HS-27A (cell line): ENCODE data around the gene MTMR1.

ENCODE experiments used
- DNase-seq: peaks from one replicate; pipeline ENCODE4 v3.0.0-alpha.2; 2012; ENCODE audit warnings: low read depth, missing footprints

The MTMR1 gene

DNA sequence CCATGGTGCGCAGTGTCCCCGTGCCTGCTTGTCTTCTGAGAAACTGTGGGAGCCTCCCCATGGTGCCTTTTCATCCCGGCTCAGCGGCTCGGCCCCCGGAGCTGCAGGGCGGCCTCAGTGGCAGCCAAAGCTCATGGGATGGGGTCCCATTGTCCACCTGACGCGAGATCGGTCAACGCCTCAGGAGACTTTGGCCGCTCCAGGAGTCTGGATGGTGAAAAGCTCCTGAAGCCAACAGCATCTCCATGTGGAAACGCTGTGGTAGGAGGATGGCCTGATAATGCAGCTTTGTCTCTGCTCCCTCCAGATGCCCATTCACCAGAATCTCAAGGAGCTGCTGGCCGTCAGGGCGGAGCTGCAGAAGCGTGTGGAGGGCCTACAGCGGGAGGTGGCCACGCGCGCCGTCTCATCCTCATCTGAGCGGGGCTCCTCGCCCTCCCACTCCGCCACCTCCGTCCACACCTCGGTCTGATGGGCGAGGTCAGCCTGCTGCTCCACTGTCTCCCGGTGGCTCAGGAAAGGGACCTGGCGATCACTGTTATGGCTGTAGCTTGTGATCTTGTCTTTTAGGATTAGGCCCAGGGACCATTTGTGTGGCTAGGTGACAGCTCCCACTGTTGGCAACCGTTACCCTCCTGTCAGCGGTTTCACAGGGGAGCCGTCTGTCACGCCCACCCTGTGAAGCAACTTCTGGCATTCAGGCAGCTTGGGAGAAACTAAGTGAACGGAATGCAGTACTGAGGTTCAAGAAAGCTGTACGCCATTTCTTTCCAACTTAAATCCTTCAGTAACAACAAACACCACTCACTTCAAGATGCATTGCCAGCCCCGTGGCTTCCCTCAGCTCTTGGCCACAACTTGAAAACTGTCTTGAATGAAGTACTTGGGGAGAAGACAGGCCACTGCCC, 69.3 kb downstream of the MTMR1 start:
- DNase-seq = no peak

DNA sequence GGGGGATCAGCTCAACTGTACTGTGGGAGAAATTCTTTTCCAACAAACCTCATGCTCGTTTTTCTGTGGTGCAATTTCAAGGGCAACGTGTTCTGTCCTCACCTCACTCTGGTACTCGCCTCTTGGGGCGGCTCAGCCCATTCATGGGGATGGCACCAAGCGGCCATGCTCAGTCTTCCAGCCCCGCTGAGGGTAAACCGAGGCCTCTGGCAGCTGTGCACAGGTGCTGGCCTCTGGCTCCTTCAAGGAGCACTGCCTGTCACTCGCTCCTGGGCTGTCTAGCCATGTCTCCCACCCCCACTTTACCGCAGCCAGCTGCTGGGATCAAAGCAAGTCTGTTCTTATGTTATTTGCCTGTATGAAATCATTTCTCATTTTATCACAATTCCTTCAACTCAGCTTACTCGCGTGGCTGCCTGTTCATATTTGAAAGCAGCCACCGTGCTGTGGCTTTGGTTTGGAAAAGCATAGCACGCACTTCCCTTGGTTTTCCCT, 70.2 kb downstream of the MTMR1 start:
- DNase-seq = no peak

DNA sequence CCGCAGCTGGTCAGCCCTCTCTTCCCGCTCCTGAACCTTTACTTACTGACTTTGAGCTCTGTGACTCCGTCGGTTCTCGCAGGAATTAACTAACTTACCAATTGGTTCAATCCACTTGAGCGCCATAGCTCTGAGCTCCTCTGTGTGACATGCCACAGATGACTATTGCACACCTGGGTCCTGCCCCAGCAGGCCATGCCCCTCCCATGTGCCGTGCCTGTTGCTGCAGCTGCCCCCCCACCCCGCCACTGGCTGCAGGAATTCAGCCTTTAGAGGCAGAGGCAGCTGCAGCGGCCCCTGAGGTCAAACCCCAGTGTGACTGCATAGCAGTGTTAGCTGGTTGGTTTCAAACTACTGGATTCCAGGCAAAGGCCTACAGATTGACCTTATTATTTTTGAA, 70.6 kb downstream of the MTMR1 start:
- DNase-seq = no peak

DNA sequence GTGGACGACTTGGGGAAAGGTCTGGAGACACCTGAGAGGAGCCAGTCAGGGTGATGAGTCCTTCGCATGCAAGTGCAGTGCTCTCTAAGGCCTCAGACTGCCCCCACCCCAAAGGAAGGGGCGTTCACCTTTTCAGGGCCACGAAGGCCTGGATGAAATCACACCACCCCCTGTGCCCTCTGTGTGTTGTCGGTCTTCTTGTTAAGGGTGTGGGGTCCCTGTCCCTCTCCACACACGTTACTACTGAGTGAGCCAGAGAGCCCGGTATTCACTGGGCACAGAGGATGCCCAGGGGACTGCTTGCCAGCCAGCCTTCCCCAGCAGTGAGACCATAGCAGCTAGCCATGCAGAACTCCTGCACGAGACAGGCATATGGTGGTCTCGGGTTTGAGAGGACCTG, 72.0 kb downstream of the MTMR1 start:
- no peak for DNase-seq

DNA sequence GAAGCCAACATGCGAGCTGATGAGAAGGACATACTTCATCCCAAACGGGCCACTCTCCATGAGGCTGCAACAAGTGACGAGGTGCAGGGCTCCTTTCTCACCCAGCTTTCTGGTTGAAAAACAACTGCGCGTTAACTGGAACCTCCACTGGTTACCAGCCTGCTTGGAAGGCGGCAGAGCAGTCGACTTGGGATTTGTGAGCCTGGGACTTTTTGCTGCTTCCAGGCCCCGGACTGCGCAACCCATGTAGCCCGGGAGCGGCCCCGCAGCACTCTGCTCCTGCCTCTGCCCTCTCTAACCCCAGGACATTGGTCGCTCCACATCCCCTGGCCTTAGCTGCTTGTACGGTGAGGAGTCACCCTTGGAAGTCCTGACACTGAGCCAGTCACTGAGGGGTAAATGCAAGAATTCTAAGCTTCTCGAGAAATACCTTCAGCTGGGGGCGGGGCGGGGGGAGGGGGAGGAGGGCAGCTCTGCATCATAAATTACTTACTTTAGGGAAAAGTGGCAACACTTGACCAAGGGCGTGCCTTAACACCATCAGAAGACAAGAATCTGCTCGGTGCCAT, 72.7 kb downstream of the MTMR1 start:
- DNase-seq = no peak

DNA sequence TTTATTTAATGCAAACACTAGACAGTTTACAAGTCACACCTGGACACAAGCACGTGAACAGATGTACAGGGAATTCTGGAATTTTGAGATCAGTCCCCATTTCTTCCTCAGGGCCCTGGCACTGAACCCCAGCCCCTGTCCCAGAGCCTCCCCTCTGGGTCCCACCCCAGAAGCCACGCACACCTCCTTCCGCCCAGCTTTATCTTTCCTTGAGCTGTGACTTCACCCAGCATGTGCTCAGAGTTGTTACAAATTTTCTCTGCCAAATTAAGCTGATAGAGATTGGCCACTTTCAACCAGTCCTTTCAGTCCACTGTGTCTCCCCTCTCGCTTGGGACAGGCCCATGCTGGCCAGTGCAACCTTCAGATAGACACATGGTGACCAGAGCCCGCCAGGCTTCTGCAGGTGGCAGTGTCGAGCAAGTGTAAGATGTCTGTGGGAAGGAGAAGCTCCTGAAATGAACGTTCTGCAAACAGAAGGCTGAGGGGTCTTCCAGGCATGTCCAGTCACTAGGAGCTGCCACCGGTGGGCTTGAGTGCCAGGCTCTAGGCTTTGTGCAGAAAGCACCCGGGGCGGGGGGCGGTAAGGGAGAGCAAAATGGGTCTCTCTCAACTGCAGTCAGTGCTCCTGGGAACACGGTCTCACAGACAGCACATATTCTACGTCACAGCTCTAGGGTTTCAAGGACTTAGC, 73.3 kb downstream of the MTMR1 start:
- no peak for DNase-seq

DNA sequence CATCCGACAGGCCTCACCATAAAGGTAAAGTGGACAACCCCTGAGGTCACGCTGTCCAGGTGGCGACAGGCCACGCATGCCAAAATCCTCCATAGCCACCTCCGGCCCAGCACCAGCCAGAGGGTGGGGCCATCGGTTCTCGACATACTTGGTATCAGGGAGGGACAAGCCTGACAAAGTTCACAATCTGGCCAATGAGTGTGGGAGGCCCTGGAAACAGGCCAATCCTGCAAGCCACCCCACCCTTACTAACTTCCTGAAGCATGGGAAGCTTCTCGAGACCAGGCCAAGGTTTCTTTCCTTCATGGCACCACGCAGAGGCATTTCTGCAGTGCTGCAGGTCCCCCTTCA, 73.8 kb downstream of the MTMR1 start:
- DNase-seq = no peak

DNA sequence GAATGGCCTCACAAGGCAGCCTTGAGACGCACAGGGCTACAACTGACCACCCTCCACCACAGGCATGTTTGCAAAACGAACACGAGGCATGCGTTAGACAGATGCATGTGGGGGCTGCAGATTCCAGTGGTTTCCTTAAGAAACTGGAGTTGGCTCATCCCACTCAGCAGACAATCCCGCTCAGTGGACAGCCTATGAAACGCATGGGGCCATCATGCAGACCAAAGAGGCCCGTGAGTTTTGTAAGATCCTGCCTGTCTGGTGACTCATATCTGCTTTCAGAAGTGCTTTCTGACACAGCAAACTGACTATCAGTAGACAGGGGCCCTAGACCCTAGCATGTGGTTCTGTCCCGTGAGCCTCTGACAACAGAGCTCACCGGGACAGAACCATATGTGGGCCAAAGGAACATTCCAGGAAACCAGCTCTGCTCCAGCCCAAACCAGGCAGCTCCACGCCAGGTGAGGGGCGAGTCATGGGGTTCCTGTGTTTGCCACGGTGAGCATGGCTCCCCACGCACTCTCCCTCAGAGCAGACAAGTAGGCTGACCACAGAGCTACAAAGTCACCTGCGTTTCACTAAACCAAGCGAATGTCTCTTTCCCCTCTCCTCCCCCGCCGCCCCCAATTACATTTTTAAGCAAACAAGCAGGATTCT, 74.4 kb downstream of the MTMR1 start:
- no peak for DNase-seq

DNA sequence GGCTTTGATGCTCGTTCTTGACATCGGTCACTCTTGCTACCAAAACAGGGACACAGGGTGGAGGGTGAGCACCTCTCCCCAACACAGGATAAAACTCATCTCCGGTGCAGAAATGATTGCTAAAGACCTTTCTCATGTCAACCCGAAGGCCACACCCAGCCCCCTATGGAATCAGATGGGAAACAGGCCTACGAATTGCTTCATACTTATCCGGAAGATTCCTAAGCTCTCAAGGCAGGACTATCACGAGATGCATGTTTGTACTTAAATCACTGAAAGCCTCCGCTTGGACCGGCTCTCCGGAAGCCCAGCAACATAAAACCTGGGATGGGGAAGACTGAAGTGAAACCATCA, 74.9 kb downstream of the MTMR1 start:
- no peak for DNase-seq

DNA sequence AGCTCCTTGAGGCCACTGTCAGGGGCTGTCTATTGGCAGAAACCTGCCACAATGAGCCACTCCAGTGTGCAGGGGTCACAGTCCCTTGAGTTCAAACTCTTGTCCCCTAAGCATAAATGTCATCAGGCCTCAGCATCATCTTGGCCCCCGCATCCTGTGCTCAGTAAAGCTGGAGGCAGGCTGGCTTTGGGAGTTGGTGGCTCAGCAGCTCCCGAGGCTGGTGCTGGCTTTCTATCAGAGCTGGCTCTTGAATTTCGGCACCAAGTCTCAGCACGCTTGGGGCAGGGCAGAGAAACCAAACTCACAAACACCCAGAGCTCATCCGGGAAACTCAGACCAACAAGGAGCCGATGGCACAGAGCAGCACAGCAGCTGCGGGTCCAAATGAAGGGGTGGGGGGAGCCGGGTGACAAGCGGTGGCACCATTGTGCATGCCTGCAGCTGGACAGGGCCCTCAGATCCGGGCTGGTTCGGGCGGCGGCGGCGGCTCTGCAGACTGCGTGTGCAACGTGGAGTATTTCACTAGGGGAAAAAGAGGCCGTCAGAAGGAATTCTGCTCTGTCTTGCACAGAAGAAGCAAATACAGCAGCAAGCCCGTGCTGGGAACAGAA, 75.5 kb downstream of the MTMR1 start:
- DNase-seq = no peak

DNA sequence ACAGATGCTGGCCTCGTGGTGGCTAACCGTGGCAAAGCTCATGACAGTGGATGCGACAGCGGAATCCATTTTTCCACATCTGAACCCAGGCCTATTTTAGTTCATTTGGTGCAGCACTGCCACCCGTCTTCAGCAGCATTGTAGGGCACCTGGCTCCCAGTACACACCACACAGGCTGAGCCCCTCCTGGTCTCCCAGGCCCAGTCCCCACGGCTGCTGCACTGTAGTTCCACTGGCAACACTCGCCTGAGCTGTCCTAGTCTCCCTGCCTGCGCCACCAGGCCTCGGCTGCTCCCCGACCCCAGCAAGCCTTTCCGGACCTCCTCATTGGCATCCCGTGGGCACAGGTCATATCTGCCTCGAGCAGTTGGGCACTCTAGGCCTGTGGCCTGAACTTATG, 76.2 kb downstream of the MTMR1 start:
- DNase-seq = no peak

DNA sequence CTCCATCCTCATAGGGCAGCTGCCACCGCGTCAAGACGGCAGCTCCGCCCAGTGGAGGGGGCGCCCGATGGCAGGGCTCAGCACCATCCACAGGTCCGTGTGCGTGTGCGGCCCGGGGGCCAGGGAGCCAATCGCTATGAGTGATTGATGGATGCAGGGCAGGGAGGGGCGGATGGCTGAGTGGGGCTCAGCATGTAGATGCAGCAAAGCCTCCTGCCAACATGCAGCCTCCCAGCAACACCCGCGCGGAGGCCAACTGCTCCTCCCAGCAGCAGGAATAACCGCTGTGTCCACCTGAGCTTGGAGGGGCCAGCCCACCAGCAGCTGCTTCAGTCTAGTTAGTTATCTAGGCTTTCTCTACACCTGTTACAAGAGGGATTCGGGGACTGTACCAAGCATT, 77.4 kb downstream of the MTMR1 start:
- DNase-seq = no peak

DNA sequence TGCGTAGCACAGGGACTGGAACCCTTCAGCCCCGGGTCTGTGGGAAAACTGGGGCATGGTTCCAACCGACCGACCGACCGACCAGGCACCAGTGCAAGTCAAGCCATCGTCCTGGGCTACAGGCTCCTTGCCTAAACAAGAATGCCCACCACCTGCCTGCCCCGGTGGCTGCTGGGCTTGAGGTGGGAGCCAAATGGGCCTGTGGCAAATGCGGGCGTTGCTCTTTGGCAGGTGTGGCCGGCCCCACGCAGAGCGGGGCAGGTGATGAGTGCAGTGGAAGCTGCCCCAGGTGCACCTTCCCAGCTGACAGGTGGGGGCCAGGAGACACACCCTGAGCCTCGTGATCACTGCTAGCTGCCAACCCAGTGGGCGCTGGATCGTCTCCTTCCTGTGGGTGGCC, 77.9 kb downstream of the MTMR1 start:
- no peak for DNase-seq

DNA sequence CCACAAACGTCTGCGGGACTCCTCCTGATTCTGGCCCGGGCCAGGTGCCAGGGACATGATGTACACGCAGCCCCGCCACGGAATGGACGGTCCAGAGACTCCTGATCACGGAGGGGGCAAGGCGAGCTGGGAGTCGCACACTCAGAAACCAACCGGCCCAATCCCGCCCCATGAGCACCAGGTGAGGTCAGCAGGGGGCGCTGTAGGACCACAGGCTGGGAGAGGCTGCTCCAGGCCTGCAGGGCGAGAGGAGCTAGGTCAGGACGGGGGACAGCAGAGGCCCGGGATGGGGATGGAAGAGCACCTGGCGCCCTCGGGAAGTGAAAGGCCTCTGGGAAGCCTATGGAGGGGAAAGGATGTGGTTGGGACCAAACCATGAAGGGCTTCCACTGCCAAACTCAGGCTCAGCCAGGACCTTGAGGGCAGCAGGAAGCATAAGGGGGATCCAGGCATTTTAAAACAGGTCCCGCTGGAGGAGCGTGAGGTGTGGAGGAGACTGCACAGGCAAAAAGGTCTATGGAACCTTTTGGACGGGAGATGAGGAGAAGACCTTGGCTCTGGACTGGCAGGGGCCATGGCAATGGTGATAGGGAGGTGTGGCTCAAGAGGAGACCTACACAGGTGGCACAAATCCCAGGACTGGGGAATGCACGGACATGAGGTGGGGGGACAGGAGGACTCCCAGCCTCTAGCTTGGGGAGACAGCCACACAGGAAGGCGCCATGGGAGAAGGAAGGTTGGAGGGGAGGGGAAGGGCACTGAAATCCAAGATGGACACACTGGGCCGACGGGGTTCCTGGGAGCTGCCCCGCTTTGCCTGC, 79.2 kb downstream of the MTMR1 start:
- no peak for DNase-seq

DNA sequence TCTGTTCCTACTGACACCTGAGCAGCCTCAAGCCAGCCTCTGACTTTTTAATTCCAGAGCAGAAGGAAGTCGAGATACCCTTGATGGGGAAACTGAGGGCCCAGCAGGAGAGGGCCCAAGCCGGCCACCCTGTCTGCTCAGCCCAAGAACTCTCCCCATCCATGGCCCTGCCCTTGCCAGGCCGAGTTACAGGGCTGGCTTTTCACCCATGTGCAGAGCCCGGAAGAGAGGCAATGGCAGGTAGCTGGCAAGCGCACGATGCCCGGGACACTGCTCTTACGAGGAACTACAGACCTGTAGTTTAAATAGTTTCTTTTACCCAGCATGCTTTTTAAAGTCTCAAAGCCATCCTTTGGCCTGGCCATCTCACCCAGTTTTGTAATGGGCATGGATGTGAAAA, 79.9 kb downstream of the MTMR1 start:
- no peak for DNase-seq

DNA sequence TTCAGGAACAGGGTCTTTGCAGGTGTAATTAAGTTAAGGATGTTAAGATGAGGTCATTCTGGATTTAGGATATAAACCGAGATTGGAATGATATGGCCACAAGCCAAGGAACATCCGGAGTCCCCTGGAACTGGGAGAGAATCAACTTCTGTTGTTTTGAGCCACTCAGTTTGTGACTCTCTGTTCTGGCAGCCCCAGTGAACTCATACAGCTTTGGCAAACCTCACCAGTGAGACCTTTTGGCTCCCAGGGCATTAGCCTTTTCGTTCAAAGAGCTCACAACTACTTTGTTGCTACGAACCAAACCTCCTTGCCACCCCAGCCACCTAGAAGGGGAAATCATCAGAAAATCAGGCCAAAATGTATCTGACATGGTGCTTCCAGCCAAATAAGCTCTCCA, 80.4 kb downstream of the MTMR1 start:
- DNase-seq = no peak

DNA sequence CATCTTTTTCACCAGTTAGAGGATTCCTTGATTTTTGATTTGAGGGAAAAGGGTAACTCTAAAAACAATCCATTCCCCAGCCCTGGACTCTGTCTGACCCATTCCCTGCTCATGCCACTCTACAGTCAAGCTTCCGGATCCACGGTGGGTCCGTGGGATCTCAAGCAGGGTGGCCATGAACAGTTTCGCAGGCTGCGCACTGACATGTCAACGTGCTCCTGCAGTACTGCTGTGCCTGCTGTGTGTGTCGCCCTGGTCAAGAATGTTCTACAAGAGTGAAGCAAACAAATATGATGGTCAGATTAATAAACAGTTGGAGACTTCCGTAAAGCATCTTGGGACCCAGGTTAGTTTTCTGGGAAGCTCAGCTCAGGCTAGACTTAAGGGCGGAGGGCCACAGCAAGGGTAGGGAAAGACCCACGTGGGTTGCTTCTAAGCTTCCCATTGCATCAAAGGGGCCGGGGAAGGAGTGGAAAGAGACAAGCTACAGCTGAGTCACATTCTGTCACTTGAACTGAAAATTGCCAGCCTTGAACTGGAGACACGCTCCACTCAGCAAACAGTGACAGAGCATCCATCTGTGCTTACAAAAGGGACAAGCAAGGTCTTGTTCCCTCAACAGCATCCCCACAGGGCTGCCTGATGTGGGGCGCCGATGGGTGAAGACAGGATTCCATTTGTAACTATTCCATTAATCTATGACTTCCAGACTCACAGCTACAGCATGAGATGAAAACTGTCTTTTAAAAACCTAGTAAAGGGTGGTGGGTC, 81.8 kb downstream of the MTMR1 start:
- DNase-seq = no peak

DNA sequence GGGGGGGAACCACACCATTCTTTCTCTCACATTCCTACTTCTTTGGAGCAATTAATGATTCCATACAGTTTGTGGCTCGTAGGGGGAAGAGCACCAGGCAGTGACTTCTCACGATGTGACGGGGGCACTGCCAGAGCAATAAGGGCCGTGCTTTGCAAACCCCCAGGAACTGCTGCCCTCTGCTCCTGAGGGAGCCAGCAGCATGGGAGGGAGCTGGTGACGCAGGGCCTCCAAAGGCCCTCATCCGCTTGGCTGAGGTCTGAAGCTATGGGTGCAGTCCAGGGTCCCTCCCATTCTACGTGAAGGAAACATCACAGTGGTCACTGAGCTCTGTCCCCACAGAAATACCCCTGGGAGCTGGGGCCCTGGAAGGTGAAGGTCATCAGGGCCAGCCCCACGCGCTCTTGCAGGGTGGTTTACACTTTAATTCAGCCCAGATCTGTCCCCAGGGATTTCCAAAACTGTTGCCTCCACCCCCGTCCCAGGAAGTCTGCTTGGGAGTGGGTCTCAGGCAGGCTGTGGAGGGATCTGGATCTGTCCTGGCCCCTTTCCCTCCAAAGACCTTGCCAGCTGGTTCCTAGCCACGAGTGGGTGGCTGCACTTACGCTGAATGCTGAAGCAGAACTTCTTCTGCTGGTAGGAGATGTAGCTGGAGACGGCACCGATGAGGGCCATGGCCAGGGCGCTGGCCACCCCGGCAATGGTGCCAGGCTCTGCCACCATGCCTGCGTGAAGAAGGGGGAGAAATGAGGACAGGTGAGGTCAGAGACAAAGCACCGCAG, 82.6 kb downstream of the MTMR1 start:
- DNase-seq = no peak

DNA sequence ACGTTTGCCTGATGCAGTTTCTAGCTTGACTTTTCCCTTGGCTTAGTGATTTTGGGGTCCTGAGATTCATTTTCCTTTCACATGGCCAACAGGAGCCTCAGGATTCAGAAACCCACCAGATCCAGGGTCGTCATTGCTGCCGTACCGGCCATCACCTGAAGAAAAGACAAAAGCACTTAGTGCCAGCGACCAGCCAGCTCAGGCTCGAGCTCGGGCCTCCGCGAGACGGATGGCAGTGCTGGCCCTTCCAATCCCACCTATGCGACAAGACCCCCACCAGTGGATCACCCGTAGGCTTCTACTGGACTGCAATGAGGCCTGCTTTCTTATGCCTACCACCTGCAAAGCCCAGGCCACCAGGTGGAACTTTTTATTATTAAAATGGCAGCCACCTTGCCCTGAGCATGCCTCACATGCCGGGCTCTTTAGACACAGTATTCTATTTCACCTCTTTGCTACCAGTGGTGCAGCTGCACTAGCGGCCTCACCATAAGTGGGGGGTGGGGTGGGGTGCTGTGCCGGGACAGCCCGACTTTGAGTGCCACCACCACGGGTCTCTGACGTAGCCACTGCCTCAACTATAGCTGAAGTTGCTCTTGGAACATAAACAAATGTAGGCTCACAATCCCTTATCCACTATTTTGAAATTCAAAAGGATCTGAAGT, 84.3 kb downstream of the MTMR1 start:
- DNase-seq = no peak
